D721Med (cell line): ENCODE results near the gene HIVEP2.

Source experiments
- DNase-seq: peaks from one replicate; pipeline ENCODE4 v3.0.0; 2011; ENCODE audit warnings: low spot score; ENCODE audit not compliant: insufficient read length
- FAIRE-seq: peaks from 2 replicates; lab custom pipeline; 2011; peaks lifted over from hg19 to GRCh38; lab: Jason Lieb, UNC
- TF ChIP-seq, protein P1 (sequence below): IDR thresholded peaks from 2 replicates; pipeline ENCODE4 v1.5.1; 2012; ENCODE audit warnings: mild to moderate bottlenecking, control low read depth; ENCODE audit not compliant: insufficient read depth; ENCODE audit errors: missing control alignments

HIVEP2 gene

DNA sequence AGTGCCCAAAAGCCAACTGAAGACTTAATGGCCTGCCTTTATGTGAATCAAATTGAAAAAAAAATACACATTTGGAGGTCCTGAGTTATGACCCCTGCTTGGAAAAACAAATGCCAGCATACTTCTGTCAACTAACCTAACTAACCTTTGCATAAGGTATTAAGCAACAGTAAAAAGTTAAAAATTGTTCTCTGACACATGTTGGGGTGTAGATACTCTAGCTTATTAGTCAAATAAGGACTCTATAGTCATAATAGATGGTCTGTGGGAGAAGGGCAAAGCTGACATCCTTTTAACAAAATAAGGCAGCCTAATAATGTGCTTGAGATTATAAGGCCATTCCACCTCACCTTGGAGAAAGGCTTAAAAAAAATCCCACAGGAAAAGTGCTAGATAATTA is 140.5 kb downstream of the HIVEP2 start:
- TF ChIP-seq, protein P1, sequence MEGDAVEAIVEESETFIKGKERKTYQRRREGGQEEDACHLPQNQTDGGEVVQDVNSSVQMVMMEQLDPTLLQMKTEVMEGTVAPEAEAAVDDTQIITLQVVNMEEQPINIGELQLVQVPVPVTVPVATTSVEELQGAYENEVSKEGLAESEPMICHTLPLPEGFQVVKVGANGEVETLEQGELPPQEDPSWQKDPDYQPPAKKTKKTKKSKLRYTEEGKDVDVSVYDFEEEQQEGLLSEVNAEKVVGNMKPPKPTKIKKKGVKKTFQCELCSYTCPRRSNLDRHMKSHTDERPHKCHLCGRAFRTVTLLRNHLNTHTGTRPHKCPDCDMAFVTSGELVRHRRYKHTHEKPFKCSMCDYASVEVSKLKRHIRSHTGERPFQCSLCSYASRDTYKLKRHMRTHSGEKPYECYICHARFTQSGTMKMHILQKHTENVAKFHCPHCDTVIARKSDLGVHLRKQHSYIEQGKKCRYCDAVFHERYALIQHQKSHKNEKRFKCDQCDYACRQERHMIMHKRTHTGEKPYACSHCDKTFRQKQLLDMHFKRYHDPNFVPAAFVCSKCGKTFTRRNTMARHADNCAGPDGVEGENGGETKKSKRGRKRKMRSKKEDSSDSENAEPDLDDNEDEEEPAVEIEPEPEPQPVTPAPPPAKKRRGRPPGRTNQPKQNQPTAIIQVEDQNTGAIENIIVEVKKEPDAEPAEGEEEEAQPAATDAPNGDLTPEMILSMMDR = no peak
- DNase-seq = no peak
- no peak for FAIRE-seq

DNA sequence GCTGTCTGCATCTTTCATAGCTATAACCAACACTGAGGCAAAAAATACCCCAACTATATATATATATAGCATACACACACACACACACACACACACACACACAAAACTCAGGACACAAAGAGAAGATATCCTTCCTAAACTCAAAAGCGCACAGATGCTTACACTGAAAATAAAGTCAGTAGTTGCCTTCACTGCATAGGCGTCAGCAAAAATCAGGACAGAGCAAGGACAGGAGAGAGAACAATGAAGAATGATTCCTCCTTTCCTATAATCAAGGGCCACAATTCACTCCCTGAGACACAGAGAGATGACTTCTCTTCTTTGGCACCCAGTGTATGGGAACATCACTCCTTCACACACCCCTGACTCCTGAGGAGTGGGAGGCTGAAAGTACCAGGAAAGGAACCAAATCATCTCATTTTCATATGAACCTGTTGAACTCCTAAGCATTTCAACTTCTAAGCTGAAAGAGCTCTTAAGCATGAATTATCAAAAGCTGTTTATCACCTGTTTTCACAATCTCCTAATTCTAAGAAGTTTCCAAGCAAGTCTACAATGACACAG is 141.4 kb downstream of the HIVEP2 start:
- FAIRE-seq (no peak), DNase-seq (no peak)
- TF ChIP-seq, protein P1 = no peak

DNA sequence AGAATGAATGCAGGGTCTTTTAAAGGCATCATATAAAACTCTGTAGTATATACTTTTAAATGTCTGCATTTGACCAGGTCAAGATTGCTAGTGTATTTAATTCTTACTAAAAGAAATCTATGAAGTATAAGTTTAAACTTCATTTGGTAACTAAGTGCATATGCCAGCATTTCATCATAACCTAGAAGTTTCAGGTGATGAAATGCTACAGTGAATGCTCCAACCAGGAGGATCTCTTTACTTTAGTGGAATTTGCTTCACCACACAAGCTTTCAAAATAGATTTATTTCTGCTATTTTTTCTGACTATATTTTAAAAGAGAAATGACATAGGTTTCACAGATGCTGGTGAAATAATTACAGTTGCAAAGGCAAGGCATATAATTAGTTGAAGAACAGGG is 141.9 kb downstream of the HIVEP2 start:
- FAIRE-seq (no peak), DNase-seq (no peak)
- TF ChIP-seq, protein P1 = no peak

DNA sequence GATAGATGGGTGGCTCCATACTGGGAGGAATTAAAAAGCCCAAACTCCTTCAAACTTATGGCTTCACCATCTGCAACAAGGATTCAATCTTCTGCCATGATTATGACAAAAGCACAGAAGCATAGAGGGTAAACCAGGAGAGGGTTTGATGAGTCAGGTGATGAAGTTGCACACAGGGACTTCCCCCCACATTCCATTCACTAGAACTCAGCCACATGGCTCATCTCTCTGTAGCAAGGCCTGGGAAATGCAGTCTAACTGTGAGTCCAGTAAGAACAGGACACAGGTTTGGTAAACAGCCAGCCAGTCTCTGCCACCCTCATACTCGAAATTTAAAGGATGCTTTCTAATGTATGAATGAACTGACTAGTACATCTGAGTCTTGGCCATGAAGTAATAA is 142.9 kb downstream of the HIVEP2 start:
- no peak for DNase-seq
- TF ChIP-seq, protein P1 = no peak
- no peak for FAIRE-seq

DNA sequence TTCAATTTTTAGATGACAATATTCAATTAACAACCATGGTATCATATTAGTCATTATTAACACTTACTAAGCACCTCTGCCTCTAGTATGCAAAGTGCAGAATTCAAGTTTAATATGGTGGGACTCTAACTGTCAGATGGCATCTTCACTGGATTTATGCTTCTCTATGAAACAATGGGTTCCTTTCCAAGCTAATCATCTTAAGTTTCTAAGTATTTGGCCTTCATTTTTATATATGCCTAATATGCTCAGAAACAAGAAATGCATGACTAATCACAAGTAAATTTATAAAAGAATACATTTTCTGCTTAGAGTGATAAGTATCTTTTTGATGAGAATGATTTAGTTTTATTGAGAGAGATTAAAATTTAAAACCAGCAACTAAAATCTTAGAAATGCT is 144.7 kb downstream of the HIVEP2 start:
- FAIRE-seq (no peak), DNase-seq (no peak)
- TF ChIP-seq, protein P1 = no peak

DNA sequence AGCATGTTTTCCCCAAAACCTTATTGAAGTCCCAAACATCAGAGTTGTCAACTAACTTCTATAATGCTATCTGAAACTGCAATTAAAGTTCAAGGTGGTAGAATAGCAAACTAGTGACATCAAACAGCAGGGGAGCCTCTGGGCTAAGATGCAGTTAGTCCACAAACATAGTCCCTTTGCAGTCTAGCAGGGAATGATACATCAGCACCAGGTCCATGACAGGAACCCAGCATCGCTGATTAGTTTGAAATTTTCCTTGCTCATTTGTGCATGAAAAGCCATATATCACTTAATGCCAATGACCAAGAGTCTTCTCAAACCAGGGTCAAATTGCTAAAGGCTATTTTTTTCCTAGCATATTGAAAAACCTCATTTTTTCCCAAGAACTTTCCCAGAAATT is 145.3 kb downstream of the HIVEP2 start:
- FAIRE-seq = no peak
- no peak for DNase-seq
- TF ChIP-seq, protein P1 = no peak

DNA sequence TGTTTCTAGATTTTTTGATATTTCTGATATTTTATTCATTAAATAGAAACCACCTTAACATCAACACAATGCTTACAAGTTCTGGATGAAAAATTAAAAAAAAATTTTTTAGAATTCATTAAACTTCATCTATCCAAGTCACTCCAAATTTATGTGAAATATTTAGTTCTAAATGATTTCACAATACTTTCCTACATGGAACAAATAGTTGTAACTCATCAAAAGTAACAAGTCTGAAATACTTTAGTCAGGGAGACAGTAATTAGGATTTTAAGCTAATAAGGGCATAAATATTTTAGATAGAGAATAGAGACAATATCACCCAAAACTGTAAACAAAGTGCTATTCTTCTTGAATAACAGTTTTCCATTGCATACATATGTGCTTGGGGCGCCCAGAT is 147.8 kb downstream of the HIVEP2 start:
- no peak for DNase-seq
- FAIRE-seq = no peak
- TF ChIP-seq, protein P1 = no peak
